Keratinocyte (primary cell): ENCODE data around the gene HMGCLL1.

Experiments
- CTCF ChIP-seq, 3 experiments: IDR thresholded peaks in 1 of 3; conservative IDR thresholded peaks in 1 of 3; optimal IDR thresholded peaks in 1 of 3; 2 replicates in 2 of 3; 3 replicates in 1 of 3; pipeline versions ENCODE3 to v1.5.1; 2011; ENCODE audit warnings: low read length in 3 of 3, mild to moderate bottlenecking in 3 of 3, moderate library complexity in 2 of 3, control low read depth in 1 of 3, inconsistent platforms in 1 of 3; ENCODE audit not compliant: insufficient read depth in 2 of 3; ENCODE audit errors: extremely low read depth in 1 of 3
- EZH2 ChIP-seq: IDR thresholded peaks from one replicate; pipeline ENCODE4 v1.6.1; 2012; ENCODE audit warnings: inconsistent platforms, mild to moderate bottlenecking, low read length, moderate library complexity

GRCh38 chr6:55557146-55557545 is 21.8 kb downstream of the HMGCLL1 start:
- TF ChIP-seq CTCF (optimal IDR thresholded peaks at IDR 0.05 in 1 of 3, IDR thresholded peaks at IDR 0.05 in 1 of 3, conservative IDR thresholded peaks at IDR 0.05 in 1 of 3; ENCODE audit: extremely low read depth in 1 of 3, insufficient read depth in 2 of 3, low read length in 3 of 3): no peak
- TF ChIP-seq EZH2: no peak
